Karpas-422 (cell line): ENCODE measurements around the gene SMG7. TPM values are rescaled to one million over a fixed set of nuclear protein-coding genes. Genes with fewer than 3 reads are reported as not detected.

Experiments
- DNase-seq: peaks from one replicate; pipeline ENCODE4 v3.0.0-alpha.2; 2015
- H2AFZ ChIP-seq: fragments of 200-600 bp; sonication (generic); 2 replicates; pipeline ENCODE4 v1.6.1; 2014; ENCODE audit warnings: antibody characterized with exemption, low read length, mixed read lengths
- H3K27ac ChIP-seq: fragments of 200-600 bp; sonication (generic); 2 replicates; pipeline ENCODE4 v1.5.1; 2014; ENCODE audit warnings: mild to moderate bottlenecking, low read length, moderate library complexity
- H3K27me3 ChIP-seq: fragments of 200-600 bp; sonication (generic); 2 replicates; pipeline ENCODE4 v1.6.1; 2014; ENCODE audit warnings: low read length, mixed read lengths
- H3K36me3 ChIP-seq: fragments of 200-600 bp; sonication (generic); 2 replicates; pipeline ENCODE4 v1.6.1; 2014; ENCODE audit warnings: low read length, mixed read lengths; ENCODE audit not compliant: insufficient read depth
- H3K4me1 ChIP-seq: fragments of 200-600 bp; sonication (generic); 2 replicates; pipeline ENCODE4 v1.6.1; 2014; ENCODE audit warnings: mild to moderate bottlenecking, low read length, mixed read lengths
- H3K4me2 ChIP-seq: fragments of 200-600 bp; sonication (generic); 2 replicates; pipeline ENCODE4 v1.6.1; 2014; ENCODE audit warnings: low read length, low read depth, mild to moderate bottlenecking; ENCODE audit not compliant: poor library complexity, severe bottlenecking
- H3K4me3 ChIP-seq: fragments of 200-600 bp; sonication (generic); 2 replicates; pipeline ENCODE4 v1.5.1; 2014; ENCODE audit warnings: mild to moderate bottlenecking, antibody characterized with exemption, low read length, mixed read lengths
- H3K79me2 ChIP-seq: fragments of 200-600 bp; sonication (generic); 2 replicates; pipeline ENCODE4 v1.6.1; 2014; ENCODE audit warnings: mild to moderate bottlenecking, low read length, mixed read lengths
- H3K9ac ChIP-seq: fragments of 200-600 bp; sonication (generic); 2 replicates; pipeline ENCODE4 v1.6.0; 2014; ENCODE audit warnings: low read length
- H3K9me2 ChIP-seq: fragments of 200-600 bp; sonication (generic), shearing (Covaris generic); replicated peaks from 2 replicates; pipeline ENCODE4 v1.6.0; 2014; ENCODE audit warnings: mild to moderate bottlenecking, low read length, moderate library complexity; ENCODE audit not compliant: insufficient read depth
- H3K9me3 ChIP-seq: fragments of 300-700, 200-600 bp; sonication (generic); 2 replicates; pipeline ENCODE4 v1.6.1; 2014; ENCODE audit warnings: low read length, mixed read lengths
- H4K20me1 ChIP-seq: fragments of 200-600 bp; sonication (generic); 2 replicates; pipeline ENCODE4 v1.6.1; 2014; ENCODE audit warnings: mild to moderate bottlenecking, antibody characterized with exemption, low read length, low read depth; ENCODE audit not compliant: insufficient read depth
- total RNA-seq: library from RNA; depleted of rRNA; stranded (reverse); fragments of >200 nt; shearing (Covaris generic); gene quantifications from 2 replicates; pipeline ENCODE4 v1.2.3, GENCODE V29; 2014; ENCODE audit warnings: low replicate concordance

Gene SMG7
- total RNA-seq, 1 experiment from 2014 or later, result 99.7 TPM

DNA sequence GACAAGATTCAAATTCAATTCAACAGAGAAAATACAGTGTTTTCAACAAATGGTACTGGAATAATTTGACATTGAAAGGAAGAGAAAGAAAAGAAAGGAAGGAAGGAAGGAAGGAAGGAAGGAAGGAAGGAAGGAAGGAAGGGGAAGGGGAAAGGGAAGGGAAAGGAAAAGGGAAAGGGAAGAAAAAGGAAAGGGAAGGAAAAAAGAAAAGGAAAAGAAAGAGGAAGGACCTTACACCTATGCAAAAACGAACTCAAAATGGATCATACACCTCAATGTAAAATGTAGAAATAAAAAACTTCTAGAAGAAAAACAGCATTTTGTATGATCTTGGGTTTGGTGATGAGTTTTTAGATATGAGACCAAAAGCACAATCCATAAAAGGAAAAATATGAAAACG is 34.2 kb upstream of the SMG7 start:
- H3K4me2 ChIP-seq, result no peak overlapping the region
- H3K27ac ChIP-seq, result no peak overlapping the region
- H3K4me3 ChIP-seq, result no peak overlapping the region
- H3K9ac ChIP-seq, result no peak overlapping the region
- H3K36me3 ChIP-seq, result no peaks in the 10 kb centered on the region
- no peak overlapping the region for H2AFZ ChIP-seq
- no peaks in the 10 kb centered on the region for H3K9me3 ChIP-seq
- no peak for DNase-seq
- no peaks in the 10 kb centered on the region for H3K27me3 ChIP-seq
- no peaks in the 10 kb centered on the region for H3K79me2 ChIP-seq
- H4K20me1 ChIP-seq, result no peaks in the 10 kb centered on the region
- H3K4me1 ChIP-seq, result no peaks in the 10 kb centered on the region
- no peaks in the 10 kb centered on the region for H3K9me2 ChIP-seq

DNA sequence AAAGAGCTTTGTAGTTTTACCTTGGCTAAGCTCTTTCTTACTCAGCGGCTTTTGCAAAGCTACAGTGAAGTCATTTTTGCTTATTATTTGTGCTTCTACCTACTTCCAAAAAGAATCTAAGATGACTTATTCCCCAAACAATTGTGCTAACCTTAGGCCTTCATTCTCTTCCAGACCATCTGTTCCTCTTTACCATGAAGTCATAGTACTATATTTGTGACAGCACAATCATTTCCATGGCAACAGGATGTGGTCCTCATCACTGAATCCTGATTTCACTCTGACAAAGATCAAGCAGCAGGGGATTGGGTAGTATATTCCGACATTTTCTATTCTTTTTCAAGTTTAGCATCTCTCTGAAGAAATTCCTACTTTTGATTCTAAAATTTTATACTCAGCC is 29.3 kb upstream of the SMG7 start:
- Histone ChIP-seq H3K9me2 (no peaks in the 10 kb centered on the region), H2AFZ (no peak overlapping the region), H3K4me1 (no peaks in the 10 kb centered on the region), H3K9ac (no peak overlapping the region), H3K4me3 (no peak overlapping the region), H3K4me2 (no peak overlapping the region), H4K20me1 (no peaks in the 10 kb centered on the region), H3K36me3 (no peaks in the 10 kb centered on the region), H3K27me3 (no peaks in the 10 kb centered on the region), H3K79me2 (no peaks in the 10 kb centered on the region), H3K27ac (no peak overlapping the region), H3K9me3 (no peaks in the 10 kb centered on the region)
- DNase-seq, result no peak

DNA sequence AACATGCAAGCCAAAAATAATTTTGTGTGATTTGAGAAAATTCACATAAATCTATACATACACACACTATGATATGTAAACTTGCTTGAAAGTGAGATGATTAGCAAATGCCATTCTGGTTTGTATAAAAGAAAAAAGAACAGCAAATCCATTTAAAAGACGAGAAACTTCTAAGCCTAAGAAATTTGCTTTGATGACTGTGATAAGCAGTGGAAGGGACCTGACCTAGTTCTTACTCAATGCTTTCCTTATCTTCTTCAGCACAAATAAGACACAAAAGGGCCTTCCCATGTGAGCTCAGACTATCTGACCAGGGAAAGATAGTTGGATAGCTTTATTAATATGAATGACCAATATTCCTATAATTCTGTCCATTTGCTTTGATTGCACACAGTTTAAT is 28.8 kb upstream of the SMG7 start:
- Histone ChIP-seq H3K4me1 (no peaks in the 10 kb centered on the region), H3K9ac (no peak overlapping the region), H4K20me1 (no peaks in the 10 kb centered on the region), H2AFZ (no peak overlapping the region), H3K4me3 (no peak overlapping the region), H3K27ac (no peak overlapping the region), H3K4me2 (no peak overlapping the region), H3K27me3 (no peaks in the 10 kb centered on the region), H3K9me2 (no peaks in the 10 kb centered on the region), H3K36me3 (no peaks in the 10 kb centered on the region), H3K79me2 (no peaks in the 10 kb centered on the region), H3K9me3 (no peaks in the 10 kb centered on the region)
- no peak for DNase-seq

DNA sequence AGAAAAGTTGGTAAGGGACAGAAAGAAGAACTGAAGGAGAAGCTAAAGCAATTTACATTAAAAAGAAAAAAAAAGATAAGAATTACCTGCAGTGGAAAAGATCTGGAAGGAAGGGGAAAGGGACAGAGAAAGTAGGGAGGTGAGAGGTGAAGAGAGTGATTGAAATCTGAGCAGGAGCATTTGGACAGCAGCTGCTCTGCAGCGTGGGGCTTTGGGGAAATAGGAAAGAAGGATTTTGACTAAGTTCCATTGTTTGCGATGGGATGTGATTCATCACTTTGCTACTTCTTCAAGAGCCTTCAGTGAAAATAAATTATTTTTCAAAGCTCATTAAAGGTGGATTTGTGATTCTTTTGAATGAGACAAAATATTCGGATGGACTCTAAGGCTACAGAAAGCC is 28.1 kb upstream of the SMG7 start:
- no peak overlapping the region for H2AFZ ChIP-seq
- no peaks in the 10 kb centered on the region for H3K9me3 ChIP-seq
- H3K4me2 ChIP-seq, result no peak overlapping the region

DNA sequence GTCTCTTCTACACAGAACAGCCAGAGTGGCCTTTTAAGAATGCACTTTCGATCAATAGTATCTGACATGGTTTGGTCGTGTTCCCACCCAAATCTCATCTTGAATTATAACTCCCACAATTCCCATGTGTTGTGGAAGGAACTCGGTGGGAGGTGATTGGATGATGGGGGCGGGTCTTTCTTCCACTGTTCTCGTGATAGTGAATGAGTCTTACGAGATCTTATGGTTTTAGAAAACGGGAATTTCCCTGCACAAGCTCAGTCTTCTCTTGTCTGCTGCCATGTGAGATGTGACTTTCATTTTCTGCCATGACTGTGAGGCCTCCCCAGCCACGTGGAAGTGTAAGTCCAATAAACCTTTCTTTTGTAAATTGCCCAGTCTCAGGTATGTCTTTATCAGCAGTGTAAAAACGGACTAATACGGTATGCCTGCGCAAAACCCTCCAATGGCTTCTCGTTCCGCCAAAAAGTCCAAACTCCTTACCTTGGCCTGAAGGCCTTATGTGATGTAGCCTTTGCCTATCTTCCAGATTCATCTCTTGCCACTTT is 23.0 kb upstream of the SMG7 start:
- Histone ChIP-seq H3K4me1 (no peaks in the 10 kb centered on the region), H3K9ac (no peak overlapping the region), H2AFZ (no peak overlapping the region), H3K79me2 (no peaks in the 10 kb centered on the region), H3K27ac (no peak overlapping the region), H4K20me1 (no peaks in the 10 kb centered on the region), H3K27me3 (no peaks in the 10 kb centered on the region), H3K9me3 (no peaks in the 10 kb centered on the region), H3K36me3 (no peaks in the 10 kb centered on the region), H3K4me3 (no peak overlapping the region), H3K9me2 (no peaks in the 10 kb centered on the region), H3K4me2 (no peak overlapping the region)
- no peak for DNase-seq

More for the DNA sequence above, 28.1 kb upstream of the SMG7 start:
- DNase-seq, result no peak
- Histone ChIP-seq H4K20me1 (no peaks in the 10 kb centered on the region), H3K27ac (no peak overlapping the region), H3K9ac (no peak overlapping the region), H3K9me2 (no peaks in the 10 kb centered on the region), H3K79me2 (no peaks in the 10 kb centered on the region), H3K27me3 (no peaks in the 10 kb centered on the region), H3K4me1 (no peaks in the 10 kb centered on the region), H3K4me3 (no peak overlapping the region), H3K36me3 (no peaks in the 10 kb centered on the region)

DNA sequence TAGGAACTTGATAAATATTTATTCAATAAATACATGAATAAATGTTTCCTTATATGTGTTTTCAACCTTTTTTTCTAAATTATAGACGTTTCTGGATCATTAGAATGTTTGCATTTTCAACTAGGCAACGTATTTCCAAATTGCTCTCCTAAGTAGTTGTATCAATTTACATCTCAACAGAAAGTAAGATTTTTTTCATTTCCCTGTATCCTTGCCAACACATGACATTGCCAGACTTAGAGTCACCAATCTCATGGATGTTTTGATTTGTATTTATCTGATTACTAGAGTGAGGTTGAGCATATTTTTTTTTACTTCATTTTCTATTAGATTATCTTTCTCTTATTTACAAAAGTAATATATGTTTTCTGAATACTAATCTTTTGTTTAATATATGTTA is 22.2 kb upstream of the SMG7 start:
- Histone ChIP-seq H3K9me3 (no peaks in the 10 kb centered on the region), H3K27me3 (no peaks in the 10 kb centered on the region), H4K20me1 (no peaks in the 10 kb centered on the region), H3K4me3 (no peak overlapping the region), H3K4me2 (no peak overlapping the region), H2AFZ (no peak overlapping the region), H3K79me2 (no peaks in the 10 kb centered on the region), H3K27ac (no peak overlapping the region), H3K9me2 (no peaks in the 10 kb centered on the region), H3K4me1 (no peaks in the 10 kb centered on the region), H3K9ac (no peak overlapping the region), H3K36me3 (no peaks in the 10 kb centered on the region)
- no peak for DNase-seq

DNA sequence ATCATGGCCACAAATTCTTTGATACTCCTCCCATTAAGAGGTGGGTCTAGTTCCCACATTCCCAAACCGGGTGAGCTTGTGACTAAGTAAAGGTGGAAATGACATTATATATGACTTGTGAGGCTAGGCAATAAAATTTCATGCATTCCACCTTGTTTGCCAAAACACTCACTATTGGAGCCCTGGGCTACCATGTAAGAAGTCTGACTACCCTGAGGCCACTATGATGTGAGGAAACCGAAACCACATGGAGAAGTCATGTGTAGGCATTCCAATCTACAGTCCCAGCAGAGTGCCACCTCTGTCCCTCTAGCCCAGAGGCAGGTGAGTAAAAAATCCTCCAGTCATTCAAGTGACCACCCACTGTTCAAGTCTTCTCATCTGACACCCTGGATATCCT is 17.9 kb upstream of the SMG7 start:
- no peaks in the 10 kb centered on the region for H3K4me1 ChIP-seq
- no peak overlapping the region for H3K4me2 ChIP-seq
- no peaks in the 10 kb centered on the region for H3K79me2 ChIP-seq
- H3K9ac ChIP-seq, result no peak overlapping the region
- H3K27me3 ChIP-seq, result no peaks in the 10 kb centered on the region
- no peaks in the 10 kb centered on the region for H4K20me1 ChIP-seq
- no peak overlapping the region for H3K4me3 ChIP-seq
- no peaks in the 10 kb centered on the region for H3K9me3 ChIP-seq
- DNase-seq, result no peak
- no peak overlapping the region for H3K27ac ChIP-seq
- no peaks in the 10 kb centered on the region for H3K36me3 ChIP-seq
- H3K9me2 ChIP-seq, result no peaks in the 10 kb centered on the region
- no peak overlapping the region for H2AFZ ChIP-seq

DNA sequence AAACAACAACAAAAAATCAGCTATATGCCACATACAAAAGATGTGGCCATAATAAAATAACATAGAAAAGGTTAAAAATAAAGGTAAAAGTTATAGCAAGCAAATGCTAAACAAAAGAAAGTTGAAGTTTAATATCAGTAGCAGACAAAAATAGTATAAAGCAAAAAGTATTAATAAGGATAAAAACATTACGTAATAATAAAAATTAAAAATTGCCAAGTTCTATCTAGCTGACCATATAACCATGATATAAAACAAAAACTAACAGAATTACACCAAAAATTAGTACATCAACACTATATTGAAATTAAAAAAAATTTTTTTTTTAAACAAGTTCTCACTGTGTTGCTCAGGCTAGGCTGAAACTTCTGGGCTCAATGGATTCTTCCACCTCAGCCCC is 15.5 kb upstream of the SMG7 start:
- H3K36me3 ChIP-seq, result no peaks in the 10 kb centered on the region
- no peak overlapping the region for H3K4me2 ChIP-seq
- no peak for DNase-seq
- no peaks in the 10 kb centered on the region for H3K4me1 ChIP-seq
- H3K79me2 ChIP-seq, result no peaks in the 10 kb centered on the region
- H3K9ac ChIP-seq, result no peak overlapping the region
- no peaks in the 10 kb centered on the region for H3K27me3 ChIP-seq
- no peak overlapping the region for H2AFZ ChIP-seq
- H3K9me3 ChIP-seq, result no peaks in the 10 kb centered on the region
- H3K27ac ChIP-seq, result no peak overlapping the region
- no peaks in the 10 kb centered on the region for H3K9me2 ChIP-seq
- no peaks in the 10 kb centered on the region for H4K20me1 ChIP-seq
- H3K4me3 ChIP-seq, result no peak overlapping the region

DNA sequence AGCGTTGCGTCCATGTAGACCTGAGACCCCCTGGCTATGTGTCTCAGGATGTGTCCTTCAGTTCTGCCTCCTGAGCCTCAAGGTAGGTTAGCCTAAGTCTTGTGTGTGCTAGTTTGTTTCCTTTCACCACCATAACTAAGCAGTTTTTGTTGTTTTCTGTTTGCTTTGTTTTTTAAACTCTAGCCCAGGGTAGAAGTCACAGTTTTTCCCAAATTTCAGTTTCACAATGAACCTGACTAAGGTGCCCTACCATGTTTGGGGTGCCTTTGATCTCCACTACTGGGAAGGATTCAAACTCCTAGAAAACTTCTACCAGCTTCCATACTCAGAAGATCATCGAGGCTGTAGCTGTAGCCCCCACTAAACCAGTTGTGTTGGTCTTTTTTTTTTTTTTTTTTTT is 14.8 kb upstream of the SMG7 start:
- no peaks in the 10 kb centered on the region for H3K9me3 ChIP-seq
- no peak overlapping the region for H3K27ac ChIP-seq
- no peaks in the 10 kb centered on the region for H3K79me2 ChIP-seq
- H3K9ac ChIP-seq, result no peak overlapping the region
- no peak overlapping the region for H3K4me2 ChIP-seq
- no peaks in the 10 kb centered on the region for H4K20me1 ChIP-seq
- H3K4me1 ChIP-seq, result no peaks in the 10 kb centered on the region
- no peak overlapping the region for H3K4me3 ChIP-seq
- DNase-seq, result no peak
- no peaks in the 10 kb centered on the region for H3K36me3 ChIP-seq
- H3K9me2 ChIP-seq, result no peaks in the 10 kb centered on the region
- no peak overlapping the region for H2AFZ ChIP-seq
- H3K27me3 ChIP-seq, result no peaks in the 10 kb centered on the region
